Left kidney (tissue), 8 donors: Measurements from ENCODE around the gene CHST3. TPM values are rescaled to one million over a fixed set of nuclear protein-coding genes. Genes with fewer than 3 reads are reported as not detected.
A peak's percentile ranks its signal among the peaks of the same experiment; 100 is the strongest.
"Not testable (repeated sequence)": the region's sequence is repeated elsewhere in the genome, so short reads cannot be mapped to it uniquely, and the experiment has no call there.

Experiments
- DNase-seq: peaks from one replicate; pipeline ENCODE4 v3.0.0-alpha.2; 2013
- long read RNA-seq, 8 donors: transcript quantifications; one replicate each; lab custom pipeline, GENCODE V29; 2026
- polyA plus RNA-seq: library from polyadenylated mRNA; unstranded; fragments of 120-200 nt; gene quantifications from one replicate; pipeline ENCODE4 v1.2.1, GENCODE V29; 2013; ENCODE audit not compliant: insufficient read length

Gene CHST3
- 15.4 TPM for polyA plus RNA-seq
- long read RNA-seq, donor 1, full-length matches to known transcripts, result 6 of 11 reads
- long read RNA-seq, donor 1, partial matches to known transcripts, result 5 of 11 reads
- long read RNA-seq, donor 1, other reads (novel, unspliced or antisense), result 0 of 11 reads
- long read RNA-seq, donor 2, full-length matches to known transcripts, result 5 of 5 reads
- long read RNA-seq, donor 2, partial matches to known transcripts, result 0 of 5 reads
- long read RNA-seq, donor 2, other reads (novel, unspliced or antisense), result 0 of 5 reads
- long read RNA-seq, donor 3, full-length matches to known transcripts, result 1 of 1 reads
- long read RNA-seq, donor 3, partial matches to known transcripts, result 0 of 1 reads
- long read RNA-seq, donor 3, other reads (novel, unspliced or antisense), result 0 of 1 reads
- long read RNA-seq, donor 4, result 0 reads
- long read RNA-seq, donor 5, full-length matches to known transcripts, result 3 of 3 reads
- long read RNA-seq, donor 5, partial matches to known transcripts, result 0 of 3 reads
- long read RNA-seq, donor 5, other reads (novel, unspliced or antisense), result 0 of 3 reads
- long read RNA-seq, donor 6, full-length matches to known transcripts, result 6 of 6 reads
- long read RNA-seq, donor 6, partial matches to known transcripts, result 0 of 6 reads
- long read RNA-seq, donor 6, other reads (novel, unspliced or antisense), result 0 of 6 reads
- long read RNA-seq, donor 7, full-length matches to known transcripts, result 4 of 4 reads
- long read RNA-seq, donor 7, partial matches to known transcripts, result 0 of 4 reads
- long read RNA-seq, donor 7, other reads (novel, unspliced or antisense), result 0 of 4 reads
- long read RNA-seq, donor 8, full-length matches to known transcripts, result 1 of 1 reads
- long read RNA-seq, donor 8, partial matches to known transcripts, result 0 of 1 reads
- long read RNA-seq, donor 8, other reads (novel, unspliced or antisense), result 0 of 1 reads

GRCh38 chr10:71964098-71964742, at the start of gene CHST3:
Gene CHST3 (plus strand): TSS chr10:71964395. CDS start chr10:72005843, 41,448 bp downstream.
- DNase-seq, result peak; percentile 61

GRCh38 chr10:71916827-71917226, 47.4 kb upstream of the CHST3 start:
- no peak for DNase-seq

- DNase-seq, result no peak
These were observed 45.2 kb upstream of the CHST3 start for GRCh38 chr10:71918992-71919391.

- DNase-seq, result not testable (repeated sequence)
These were observed 44.1 kb upstream of the CHST3 start for GRCh38 chr10:71919956-71920539.

GRCh38 chr10:71920540-71921323, 43.5 kb upstream of the CHST3 start:
- no peak for DNase-seq

GRCh38 chr10:71921324-71922027, 42.7 kb upstream of the CHST3 start:
- DNase-seq, result peak; percentile 57

GRCh38 chr10:71923138-71923692, 41.0 kb upstream of the CHST3 start:
- DNase-seq, result no peak

GRCh38 chr10:71924771-71925170, 39.4 kb upstream of the CHST3 start:
- DNase-seq, result no peak

GRCh38 chr10:71927159-71927558, 37.0 kb upstream of the CHST3 start:
- no peak for DNase-seq

GRCh38 chr10:71927776-71928592, 36.2 kb upstream of the CHST3 start:
- no peak for DNase-seq

- no peak for DNase-seq
These were observed 32.9 kb upstream of the CHST3 start for GRCh38 chr10:71931295-71931694.

GRCh38 chr10:71933651-71934050, 30.5 kb upstream of the CHST3 start:
- DNase-seq, result no peak

GRCh38 chr10:71938211-71938610, 26.0 kb upstream of the CHST3 start:
- DNase-seq, result no peak

- no peak for DNase-seq
These were observed 24.9 kb upstream of the CHST3 start for GRCh38 chr10:71939304-71939703.

GRCh38 chr10:71939861-71940474, 24.2 kb upstream of the CHST3 start:
- no peak for DNase-seq

- DNase-seq, result no peak
These were observed 23.4 kb upstream of the CHST3 start for GRCh38 chr10:71940752-71941151.

GRCh38 chr10:71941318-71941717, 22.9 kb upstream of the CHST3 start:
- no peak for DNase-seq

GRCh38 chr10:71945819-71946474, 18.2 kb upstream of the CHST3 start:
- DNase-seq, result no peak
